Tongue (tissue), 2 donors: ENCODE measurements around the gene CAMTA1. TPM values are rescaled to one million over a fixed set of nuclear protein-coding genes. Genes with fewer than 3 reads are reported as not detected.
A peak's percentile ranks its signal among the peaks of the same experiment; 100 is the strongest.

Experiments
- DNase-seq: peaks from one replicate; pipeline ENCODE4 v3.0.0-alpha.2; 2015
- total RNA-seq: library from RNA; depleted of rRNA; stranded (reverse); fragments of >200 nt; gene quantifications from one replicate; pipeline ENCODE4 v1.2.3, GENCODE V29; 2014

The CAMTA1 gene
- total RNA-seq, 1 donor from 2014 or later, result 60.6 TPM

DNA sequence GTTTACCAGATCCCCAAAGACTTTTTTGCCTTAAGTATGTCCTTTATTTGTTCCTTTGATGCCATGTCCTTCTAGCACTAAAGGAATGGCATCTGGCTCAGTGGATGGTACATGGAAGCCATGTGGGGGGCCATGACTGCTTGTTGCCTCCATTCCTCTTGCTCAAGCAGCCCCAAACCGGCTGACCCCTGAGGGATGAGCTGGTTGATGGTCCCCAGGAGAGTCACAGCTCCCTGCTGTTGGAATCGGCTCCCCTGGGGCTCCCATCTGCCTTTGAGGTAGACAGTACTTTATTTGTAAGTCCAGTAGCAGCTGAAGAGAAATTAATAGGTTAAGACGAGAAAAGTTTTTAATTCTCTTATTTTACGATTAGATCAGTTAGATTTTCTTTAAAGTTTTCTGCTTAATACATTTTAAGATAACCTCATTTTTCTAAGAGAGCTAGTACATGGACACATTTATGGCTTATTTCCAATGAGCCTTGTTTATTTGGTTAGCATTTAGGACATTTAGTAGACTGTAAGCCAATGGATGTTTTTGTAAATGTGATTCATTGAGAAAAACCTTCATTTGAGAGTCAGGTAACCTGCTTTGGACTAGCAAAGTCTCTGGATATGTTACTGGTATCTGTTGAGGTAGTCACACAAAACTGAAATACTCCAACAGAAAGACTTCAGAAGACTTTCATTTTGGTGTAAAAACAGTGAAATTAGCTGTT, 88.2 kb downstream of the CAMTA1 start:
- no peak for DNase-seq

- DNase-seq, result no peak
Measured at GRCh38 chr1:6874298-6874697, 89.0 kb downstream of the CAMTA1 start.

- DNase-seq, result no peak
Measured at GRCh38 chr1:6880951-6881690, 95.9 kb downstream of the CAMTA1 start.

GRCh38 chr1:6882414-6882813, 97.2 kb downstream of the CAMTA1 start:
- DNase-seq, result no peak

GRCh38 chr1:6884652-6885153, 99.4 kb downstream of the CAMTA1 start:
- no peak for DNase-seq

DNA sequence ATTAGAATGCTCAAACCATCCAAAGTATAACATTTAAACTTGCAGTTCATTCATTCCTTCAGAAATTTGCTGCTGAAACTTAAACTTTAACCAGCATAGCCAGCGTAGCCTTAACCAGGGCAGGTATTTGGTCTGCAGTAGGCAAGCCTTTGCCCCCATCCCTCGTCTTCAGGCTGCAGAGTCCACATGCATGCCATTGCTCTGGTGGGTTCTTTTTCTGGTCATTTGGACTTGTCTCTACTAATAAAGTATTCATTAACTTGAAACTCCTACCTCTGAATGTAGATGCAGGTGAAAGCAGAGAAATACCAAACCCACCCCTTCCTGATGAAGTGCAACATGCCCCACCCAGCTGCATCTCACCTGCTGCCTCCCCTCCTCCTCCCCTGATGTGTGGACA, 100.2 kb downstream of the CAMTA1 start:
- DNase-seq, result no peak

DNA sequence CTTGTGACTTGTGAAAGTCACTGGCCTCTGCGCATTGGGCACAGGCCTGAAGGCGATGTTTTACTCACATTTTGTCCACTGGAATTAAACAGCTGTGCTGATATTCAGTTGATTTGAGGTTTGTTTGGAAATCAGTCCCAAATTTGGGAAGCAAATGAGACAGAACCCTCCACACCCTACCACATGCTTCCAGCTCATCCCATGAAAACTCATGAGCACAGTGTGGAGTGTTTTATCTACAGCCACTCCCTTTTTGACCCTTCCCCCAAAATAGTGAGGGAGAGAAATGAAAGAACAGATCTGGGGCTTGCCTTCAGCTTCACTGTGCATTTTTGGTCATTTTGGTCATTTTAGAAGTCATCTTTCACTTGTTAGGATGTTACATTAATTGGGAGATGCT, 101.3 kb downstream of the CAMTA1 start:
- no peak for DNase-seq

DNA sequence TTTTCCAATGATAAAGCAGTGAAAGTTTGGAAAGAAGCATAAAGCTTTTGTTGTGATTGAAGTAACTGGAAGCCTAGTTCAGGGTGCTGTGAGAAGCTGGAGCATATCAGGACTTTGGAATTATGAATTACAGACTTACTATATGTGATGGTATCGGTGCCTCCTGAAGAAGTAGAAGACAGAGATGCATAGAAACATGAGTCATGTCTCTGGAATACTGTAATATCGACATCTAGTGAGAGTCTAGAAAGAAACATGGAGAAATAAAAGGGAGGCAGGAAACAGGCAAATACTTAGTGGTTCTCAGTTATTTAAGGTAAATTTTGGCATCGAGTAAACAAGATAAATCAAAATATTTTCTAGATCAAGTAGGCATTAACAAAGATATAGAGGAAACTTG, 103.0 kb downstream of the CAMTA1 start:
- DNase-seq, result no peak

DNA sequence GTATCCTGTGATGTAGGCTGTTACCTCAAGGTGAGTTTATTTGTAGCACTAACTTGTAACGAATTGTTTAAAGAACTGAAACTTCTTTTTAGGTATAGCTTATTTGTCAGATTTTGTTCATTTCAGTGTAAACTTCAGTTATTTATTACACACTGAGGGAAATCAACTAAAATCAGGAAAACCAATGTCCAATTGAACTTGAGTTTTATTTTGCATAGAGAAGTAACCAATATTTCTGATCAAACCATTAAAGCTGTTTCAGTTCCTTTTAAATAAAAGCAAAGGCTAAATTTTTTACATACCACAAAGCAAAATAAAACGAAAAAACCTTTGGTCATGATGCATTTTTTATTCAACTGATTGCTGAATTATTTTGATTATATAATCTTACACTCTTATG, 103.6 kb downstream of the CAMTA1 start:
- no peak for DNase-seq

- DNase-seq, result peak; percentile 63
Measured at GRCh38 chr1:6889875-6890480, 104.7 kb downstream of the CAMTA1 start.

- DNase-seq, result no peak
Measured at GRCh38 chr1:6890686-6891085, 105.4 kb downstream of the CAMTA1 start.

- no peak for DNase-seq
Measured at GRCh38 chr1:6891781-6892579, 106.7 kb downstream of the CAMTA1 start.

GRCh38 chr1:6893388-6893787, 108.1 kb downstream of the CAMTA1 start:
- DNase-seq, result no peak

GRCh38 chr1:6897138-6897537, 111.9 kb downstream of the CAMTA1 start:
- no peak for DNase-seq

DNA sequence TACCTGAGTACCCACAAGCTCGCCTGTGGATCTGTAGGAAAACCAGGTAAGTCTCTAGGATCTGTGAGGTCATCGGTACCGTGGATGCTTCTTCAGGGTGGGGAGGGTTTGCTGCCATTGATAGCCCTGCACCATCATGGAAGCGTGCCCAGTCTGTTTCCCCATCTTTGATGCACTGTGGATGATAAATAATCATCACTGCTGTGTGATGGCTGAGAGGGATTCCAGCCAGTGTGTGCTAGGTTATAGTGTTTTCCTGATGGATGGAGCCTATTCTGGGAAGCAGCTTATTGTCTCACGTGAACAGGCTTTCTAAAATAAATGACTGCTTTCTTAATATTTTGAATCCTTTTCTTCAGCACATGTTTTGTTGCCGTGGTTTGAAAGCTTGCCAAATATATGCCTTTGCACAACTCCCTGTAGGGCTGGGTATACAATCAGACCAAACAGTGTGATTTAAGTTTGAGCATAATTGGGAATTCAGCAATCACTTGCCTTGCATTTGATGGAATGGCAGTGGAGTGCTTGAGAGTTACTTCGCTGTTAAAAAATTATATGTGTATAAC, 113.8 kb downstream of the CAMTA1 start:
- DNase-seq, result no peak

DNA sequence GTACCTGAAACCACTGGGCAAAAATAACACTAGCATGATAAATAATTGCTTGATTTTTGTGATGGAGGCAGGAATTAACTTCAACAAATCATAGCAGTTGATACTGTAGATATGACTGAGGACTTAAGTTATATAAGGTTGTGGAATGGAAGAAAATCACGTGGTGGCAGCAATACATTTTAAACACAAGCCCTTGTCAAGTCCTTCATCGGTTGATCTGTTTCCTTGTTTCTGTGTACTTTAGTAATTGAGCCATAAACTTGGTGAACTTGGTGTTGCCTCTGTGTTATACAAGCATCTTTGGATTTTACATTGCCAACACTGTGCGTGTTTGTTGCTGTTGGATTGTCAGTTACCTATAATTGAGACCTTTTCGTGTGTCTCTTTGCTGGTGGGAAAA, 114.4 kb downstream of the CAMTA1 start:
- no peak for DNase-seq

DNA sequence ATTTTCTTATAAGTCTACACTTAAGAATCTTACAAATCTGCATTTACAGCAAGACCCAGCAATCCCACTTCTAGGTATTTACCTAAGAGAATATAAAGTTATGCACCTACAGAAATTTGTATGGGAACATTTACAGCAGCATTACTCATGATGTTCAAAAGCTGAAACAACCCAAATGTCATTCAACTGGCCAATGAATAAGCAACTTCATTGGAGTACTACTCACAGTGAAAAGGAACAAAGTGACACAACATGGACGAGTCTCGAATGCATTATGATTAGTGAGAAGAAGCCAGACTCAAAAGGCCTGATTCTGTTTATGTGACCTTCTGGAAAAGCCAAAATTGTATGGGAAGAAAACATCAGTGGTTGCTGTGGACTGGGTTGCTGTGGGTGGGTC, 116.9 kb downstream of the CAMTA1 start:
- no peak for DNase-seq

DNA sequence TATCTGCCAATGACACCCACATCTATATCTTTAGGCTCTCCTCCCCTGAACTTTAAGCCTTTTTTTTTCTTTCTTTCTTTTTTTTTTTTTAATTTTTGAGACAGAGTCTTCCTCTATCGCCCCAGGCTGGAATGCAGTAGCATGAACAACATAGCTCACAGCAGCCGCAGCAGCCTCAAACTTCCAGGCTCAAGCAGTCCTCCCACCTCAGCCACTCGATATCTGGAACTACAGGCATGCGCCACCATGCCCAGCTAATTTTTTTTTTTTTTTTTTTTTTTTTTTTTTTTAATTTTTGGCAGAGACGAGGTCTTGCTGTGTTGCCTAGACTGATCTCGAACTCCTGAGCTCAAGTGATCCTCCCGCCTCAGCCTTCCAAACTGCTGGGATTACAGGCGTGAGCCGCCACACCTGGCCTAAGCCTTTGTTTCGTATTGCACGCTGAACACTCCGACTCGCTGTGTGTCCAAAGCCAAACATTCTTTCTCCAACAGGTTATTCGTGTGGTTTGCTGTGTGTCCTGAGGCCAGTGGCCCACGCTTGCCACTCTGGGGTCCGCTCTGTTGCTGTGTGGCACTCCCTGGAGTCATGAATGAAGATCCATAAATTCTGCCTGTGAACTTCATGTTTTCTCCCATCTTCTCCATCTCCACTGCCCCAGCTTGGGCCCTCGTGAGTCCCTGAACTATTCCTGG, 119.4 kb downstream of the CAMTA1 start:
- no peak for DNase-seq

DNA sequence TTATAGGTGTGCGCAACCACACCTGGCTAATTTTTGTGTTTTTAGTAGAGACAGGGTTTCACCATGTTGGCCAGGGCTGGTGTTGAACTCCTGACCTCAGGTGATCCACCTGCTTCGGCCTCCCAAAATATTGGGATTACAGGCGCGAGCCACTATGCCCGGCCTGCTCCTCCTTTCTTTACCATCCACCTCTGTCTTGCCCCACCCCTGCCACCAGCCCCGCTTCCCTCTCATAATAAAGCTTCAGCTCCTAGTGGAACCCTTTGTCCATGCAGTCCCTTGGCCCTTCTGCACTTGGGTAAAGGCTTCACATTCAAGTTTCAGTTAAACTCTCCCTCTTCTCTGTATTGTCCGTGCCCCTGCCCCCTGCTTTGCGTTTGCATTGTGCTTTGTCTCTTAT, 120.1 kb downstream of the CAMTA1 start:
- DNase-seq, result no peak

DNA sequence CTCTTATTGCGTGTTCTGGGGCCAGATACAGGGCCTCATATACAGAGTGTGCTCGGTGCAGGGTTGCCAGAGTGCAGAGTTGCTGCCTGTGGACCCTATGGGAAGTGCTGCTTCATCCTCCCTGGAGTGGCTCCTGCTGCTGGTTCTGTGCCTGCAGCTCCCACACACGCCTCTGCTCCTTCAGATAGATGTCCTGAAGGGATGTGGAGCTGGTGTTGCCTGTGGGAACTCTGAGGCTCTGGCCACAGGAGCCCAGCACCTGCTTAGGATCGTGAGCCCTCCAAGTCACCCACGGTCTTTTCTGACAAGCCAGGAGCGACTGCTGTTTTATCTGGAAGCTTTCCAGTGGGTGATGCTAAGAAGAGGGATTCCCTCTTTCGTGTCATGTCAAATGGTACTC, 120.5 kb downstream of the CAMTA1 start:
- no peak for DNase-seq

GRCh38 chr1:6906783-6907182, 121.5 kb downstream of the CAMTA1 start:
- no peak for DNase-seq

GRCh38 chr1:6907201-6907600, 121.9 kb downstream of the CAMTA1 start:
- no peak for DNase-seq
